Trophoblast cell (in vitro differentiated cells and primary cell): ENCODE data around the gene RASA1.

Experiments used
- DNase-seq, 2 donors: peaks; one replicate each; pipeline ENCODE4 v3.0.0-alpha.2; 2016
- H2AFZ ChIP-seq: 2 replicates; pipeline ENCODE4 v1.6.1; 2013; ENCODE audit warnings: low read length, moderate library complexity, mild to moderate bottlenecking; ENCODE audit not compliant: insufficient read depth, poor library complexity
- H2AK5ac ChIP-seq: 2 replicates; pipeline ENCODE4 v1.6.1; 2013; ENCODE audit warnings: mild to moderate bottlenecking, low read length
- H2BK120ac ChIP-seq: 2 replicates; pipeline ENCODE4 v1.6.1; 2013; ENCODE audit warnings: low read length, mild to moderate bottlenecking, moderate library complexity; ENCODE audit not compliant: insufficient read depth, poor library complexity
- H2BK12ac ChIP-seq: 2 replicates; pipeline ENCODE4 v1.6.1; 2013; ENCODE audit warnings: mild to moderate bottlenecking, low read length, moderate library complexity
- H2BK5ac ChIP-seq: 2 replicates; pipeline ENCODE4 v1.6.1; 2013; ENCODE audit warnings: low read length, low read depth, moderate library complexity, mild to moderate bottlenecking; ENCODE audit not compliant: poor library complexity
- H3K14ac ChIP-seq: 2 replicates; pipeline ENCODE4 v1.6.1; 2013; ENCODE audit warnings: mild to moderate bottlenecking, low read length
- H3K18ac ChIP-seq: 2 replicates; pipeline ENCODE4 v1.6.1; 2013; ENCODE audit warnings: mild to moderate bottlenecking, low read length
- H3K23ac ChIP-seq: 2 replicates; pipeline ENCODE4 v1.6.1; 2013; ENCODE audit warnings: low read length
- H3K27ac ChIP-seq: 2 replicates; pipeline ENCODE4 v1.5.1; 2013; ENCODE audit warnings: low read depth, mild to moderate bottlenecking, inconsistent platforms, low read length, moderate library complexity
- H3K27me3 ChIP-seq: 2 replicates; pipeline ENCODE4 v1.6.1; 2013; ENCODE audit warnings: inconsistent platforms, mild to moderate bottlenecking, low read length, moderate library complexity; ENCODE audit not compliant: insufficient read depth
- H3K36me3 ChIP-seq, 2 experiments: 1 replicate in 1 of 2; 2 replicates in 1 of 2; pipeline ENCODE4 v1.6.1; 2013; ENCODE audit warnings: low read length in 2 of 2, mild to moderate bottlenecking in 2 of 2, moderate library complexity in 1 of 2; ENCODE audit not compliant: insufficient read depth in 2 of 2, control insufficient read depth in 1 of 2
- H3K4ac ChIP-seq: 2 replicates; pipeline ENCODE4 v1.6.1; 2013; ENCODE audit warnings: low read depth, mild to moderate bottlenecking, low read length, moderate library complexity
- H3K4me1 ChIP-seq, 2 experiments: 1 replicate in 1 of 2; 2 replicates in 1 of 2; pipeline ENCODE4 v1.6.1; 2013; ENCODE audit warnings: low read length in 2 of 2, mild to moderate bottlenecking in 2 of 2, moderate library complexity in 1 of 2; ENCODE audit not compliant: insufficient read depth in 2 of 2, control insufficient read depth in 1 of 2
- H3K4me2 ChIP-seq: 2 replicates; pipeline ENCODE4 v1.6.1; 2013; ENCODE audit warnings: inconsistent platforms, mild to moderate bottlenecking, low read length, moderate library complexity
- H3K4me3 ChIP-seq: 2 replicates; pipeline ENCODE4 v1.5.1; 2013; ENCODE audit warnings: mild to moderate bottlenecking, low read depth, low read length, inconsistent platforms
- H3K79me1 ChIP-seq: one replicate; pipeline ENCODE4 v1.6.1; 2013; ENCODE audit warnings: low read length
- H3K79me2 ChIP-seq: 2 replicates; pipeline ENCODE4 v1.6.1; 2013; ENCODE audit warnings: low read length, mild to moderate bottlenecking; ENCODE audit not compliant: control insufficient read depth, insufficient read depth, poor library complexity
- H3K9ac ChIP-seq: 2 replicates; pipeline ENCODE4 v1.6.1; 2013; ENCODE audit warnings: mild to moderate bottlenecking, low read length
- H3K9me3 ChIP-seq: 2 replicates; pipeline ENCODE4 v1.6.1; 2013; ENCODE audit warnings: low read depth, mild to moderate bottlenecking, control low read depth, inconsistent platforms, low read length; ENCODE audit not compliant: insufficient read depth
- H4K12ac ChIP-seq: 2 replicates; pipeline ENCODE4 v1.6.1; 2013; ENCODE audit warnings: low read depth, mild to moderate bottlenecking, low read length, moderate library complexity
- H4K8ac ChIP-seq: 2 replicates; pipeline ENCODE4 v1.6.1; 2013; ENCODE audit warnings: low read depth, mild to moderate bottlenecking, low read length, moderate library complexity
- H4K91ac ChIP-seq: one replicate; pipeline ENCODE4 v1.6.1; 2013; ENCODE audit warnings: low read depth, mild to moderate bottlenecking, low read length, moderate library complexity
- WGBS: extraction: QIAGEN DNeasy Blood & Tissue Kit; methylation state at CpG from one replicate; pipeline ENCODE4 v1.1.7; 2013; ENCODE audit warnings: missing lambda C conversion rate; ENCODE audit not compliant: insufficient read length, insufficient coverage; ENCODE audit errors: extremely low coverage; 5-methylcytosine and 5-hydroxymethylcytosine counted together

RASA1 gene

GRCh38 chr5:87361536-87362213 lies 94.0 kb downstream of the RASA1 start:
- peak in 1 of 2 donors; percentile 26 for DNase-seq
- Histone ChIP-seq H3K4me2 (no peak overlapping the region), H3K79me2 (no peaks in the 10 kb centered on the region)

GRCh38 chr5:87367243-87367642 lies 99.6 kb downstream of the RASA1 start:
- Histone ChIP-seq H2BK120ac (no peak overlapping the region), H2AFZ (no peak overlapping the region), H2AK5ac (no peak overlapping the region), H3K4me2 (no peak overlapping the region), H3K18ac (no peak overlapping the region), H2BK5ac (no peak overlapping the region), H4K12ac (no peak overlapping the region), H3K9me3 (no peaks in the 10 kb centered on the region), H3K9ac (no peak overlapping the region), H2BK12ac (no peak overlapping the region), H3K4ac (no peak overlapping the region), H3K79me2 (no peaks in the 10 kb centered on the region), H3K23ac (no peak overlapping the region), H4K8ac (no peak overlapping the region), H3K4me1 (no peaks in the 10 kb centered on the region), H3K27ac (no peak overlapping the region), H3K4me3 (no peak overlapping the region), H4K91ac (no peak overlapping the region), H3K79me1 (no peaks in the 10 kb centered on the region), H3K14ac (no peak overlapping the region), H3K36me3 (peaks cover 0 to 6% of the 10 kb centered on the region in 2 experiments), H3K27me3 (no peaks in the 10 kb centered on the region)
- WGBS, result no CpG with 5 or more reads among the region's 2 CpGs
- DNase-seq, result no peak

More at GRCh38 chr5:87361536-87362213, 94.0 kb downstream of the RASA1 start:
- Histone ChIP-seq H4K8ac (no peak overlapping the region), H3K23ac (no peak overlapping the region), H2BK120ac (no peak overlapping the region), H4K91ac (no peak overlapping the region), H3K4me1 (no peaks in the 10 kb centered on the region), H3K4me3 (no peak overlapping the region), H3K9ac (no peak overlapping the region), H3K4ac (no peak overlapping the region), H2BK5ac (no peak overlapping the region), H3K14ac (no peak overlapping the region), H3K18ac (no peak overlapping the region), H3K36me3 (peaks cover 3 to 4% of the 10 kb centered on the region in 2 experiments), H2AFZ (no peak overlapping the region), H3K27me3 (no peaks in the 10 kb centered on the region), H4K12ac (no peak overlapping the region), H3K27ac (no peak overlapping the region), H2AK5ac (no peak overlapping the region), H2BK12ac (no peak overlapping the region), H3K9me3 (no peaks in the 10 kb centered on the region), H3K79me1 (no peaks in the 10 kb centered on the region)
- WGBS, result no CpG with 5 or more reads among the region's 1 CpG

- Histone ChIP-seq H3K9me3 (no peaks in the 10 kb centered on the region), H3K4me1 (no peaks in the 10 kb centered on the region), H2BK120ac (no peak overlapping the region), H3K36me3 (peaks cover 0 to 6% of the 10 kb centered on the region in 2 experiments), H3K4me3 (no peak overlapping the region), H3K4ac (no peak overlapping the region), H3K14ac (no peak overlapping the region), H3K27me3 (no peaks in the 10 kb centered on the region), H3K79me1 (no peaks in the 10 kb centered on the region), H3K9ac (no peak overlapping the region), H3K23ac (no peak overlapping the region), H4K8ac (no peak overlapping the region), H2BK12ac (no peak overlapping the region), H3K18ac (no peak overlapping the region), H3K4me2 (no peak overlapping the region), H2BK5ac (no peak overlapping the region), H4K91ac (no peak overlapping the region), H3K79me2 (no peaks in the 10 kb centered on the region), H2AK5ac (no peak overlapping the region), H4K12ac (no peak overlapping the region), H2AFZ (no peak overlapping the region), H3K27ac (no peak overlapping the region)
- no CpG with 5 or more reads among the region's 3 CpGs for WGBS
- DNase-seq, result no peak
These were observed 100.9 kb downstream of the RASA1 start for GRCh38 chr5:87368601-87369000.

GRCh38 chr5:87369431-87369830 lies 101.7 kb downstream of the RASA1 start:
- Histone ChIP-seq H3K4me2 (no peak overlapping the region), H3K14ac (no peak overlapping the region), H4K91ac (no peak overlapping the region), H4K8ac (no peak overlapping the region), H3K36me3 (peaks cover 0 to 6% of the 10 kb centered on the region in 2 experiments), H3K9ac (no peak overlapping the region), H2BK5ac (no peak overlapping the region), H2BK120ac (no peak overlapping the region), H3K4me3 (no peak overlapping the region), H2AFZ (no peak overlapping the region), H3K18ac (no peak overlapping the region), H3K79me2 (no peaks in the 10 kb centered on the region), H3K9me3 (no peaks in the 10 kb centered on the region), H3K27me3 (no peaks in the 10 kb centered on the region), H3K27ac (no peak overlapping the region), H3K79me1 (no peaks in the 10 kb centered on the region), H2BK12ac (no peak overlapping the region), H4K12ac (no peak overlapping the region), H3K4me1 (no peaks in the 10 kb centered on the region), H3K23ac (no peak overlapping the region), H3K4ac (no peak overlapping the region), H2AK5ac (no peak overlapping the region)
- no peak for DNase-seq
